Measurements from ENCODE around the gene IRF4.
A peak's percentile ranks its signal among the peaks of the same experiment; 100 is the strongest.

The IRF4 gene

GRCh38 chr6:391559-392440 is at the start of gene IRF4:
Gene IRF4 (plus strand): TSS chr6:391752. CDS start chr6:393153, 1,401 bp downstream.
- peak within 1 kb of the TSS; percentile 34 for H3K4me3 ChIP-seq (ENCODE audit: low read depth, low read length)
- no peak for TF ChIP-seq CTCF (IDR thresholded peaks at IDR 0.05; ENCODE audit: low read depth, low read length)
- H3K27ac ChIP-seq = no peak within 1 kb of the TSS
- no peaks in the 10 kb centered on the region for H3K9me3 ChIP-seq (ENCODE audit: severe bottlenecking)
- H3K36me3 ChIP-seq = no peaks in the 10 kb centered on the region
- no peak for DNase-seq
- H3K27me3 ChIP-seq (ENCODE audit: insufficient read depth, low read depth, severe bottlenecking) = peaks cover 78% of the 10 kb centered on the region

- Histone ChIP-seq H3K27me3 (ENCODE audit: insufficient read depth, low read depth, severe bottlenecking) (peaks cover 39% of the 10 kb centered on the region), H3K9me3 (ENCODE audit: severe bottlenecking) (no peaks in the 10 kb centered on the region), H3K36me3 (no peaks in the 10 kb centered on the region; the same call in 1 of the 2 replicates), H3K4me3 (ENCODE audit: low read depth, low read length) (no peak overlapping the region), H3K27ac (no peak overlapping the region)
- DNase-seq = no peak
- TF ChIP-seq CTCF (IDR thresholded peaks at IDR 0.05; ENCODE audit: low read depth, low read length) = no peak
Measured at GRCh38 chr6:341914-342831, 49.4 kb upstream of the IRF4 start.

GRCh38 chr6:342832-343179 is 48.7 kb upstream of the IRF4 start:
- peaks cover 1% of the 10 kb centered on the region for H3K36me3 ChIP-seq
- no peak overlapping the region for H3K4me3 ChIP-seq (ENCODE audit: low read depth, low read length)
- no peak overlapping the region for H3K27ac ChIP-seq
- no peak for DNase-seq
- no peak for TF ChIP-seq CTCF (IDR thresholded peaks at IDR 0.05; ENCODE audit: low read depth, low read length)
- H3K27me3 ChIP-seq (ENCODE audit: insufficient read depth, low read depth, severe bottlenecking) = peaks cover 38% of the 10 kb centered on the region
- H3K9me3 ChIP-seq (ENCODE audit: severe bottlenecking) = no peaks in the 10 kb centered on the region

- Histone ChIP-seq H3K9me3 (ENCODE audit: severe bottlenecking) (no peaks in the 10 kb centered on the region), H3K4me3 (ENCODE audit: low read depth, low read length) (no peak overlapping the region), H3K27ac (no peak overlapping the region), H3K36me3 (peaks cover 7% of the 10 kb centered on the region), H3K27me3 (ENCODE audit: insufficient read depth, low read depth, severe bottlenecking) (peaks cover 39% of the 10 kb centered on the region)
- no peak for TF ChIP-seq CTCF (IDR thresholded peaks at IDR 0.05; ENCODE audit: low read depth, low read length)
- no peak for DNase-seq
Measured at GRCh38 chr6:343226-343935, 48.2 kb upstream of the IRF4 start.

- Histone ChIP-seq H3K27ac (no peak overlapping the region), H3K36me3 (peaks cover 10% of the 10 kb centered on the region), H3K27me3 (ENCODE audit: insufficient read depth, low read depth, severe bottlenecking) (peaks cover 43% of the 10 kb centered on the region), H3K4me3 (ENCODE audit: low read depth, low read length) (no peak overlapping the region), H3K9me3 (ENCODE audit: severe bottlenecking) (no peaks in the 10 kb centered on the region)
- DNase-seq = no peak
- TF ChIP-seq CTCF (IDR thresholded peaks at IDR 0.05; ENCODE audit: low read depth, low read length) = no peak
Measured at GRCh38 chr6:343960-344815, 47.4 kb upstream of the IRF4 start.

All from WERI-Rb-1 (cell line).